NCI-H2029 treated with DMSO at 0.1 percent for 48 hours (cell line): ENCODE results near the gene SUN1.
"Not testable (repeated sequence)": the region's sequence is repeated elsewhere in the genome, so short reads cannot be mapped to it uniquely, and the experiment has no call there.

Experiments
- DNase-seq: peaks from one replicate; lab custom pipeline; 2025; lab: John Stamatoyannopoulos, UW

The SUN1 gene

GRCh38 chr7:855686-856369 is 23.6 kb downstream of the SUN1 start:
- no peak for DNase-seq

GRCh38 chr7:856444-857095 is 24.3 kb downstream of the SUN1 start:
- DNase-seq, result no peak

- DNase-seq, result no peak
Observed at GRCh38 chr7:857661-858060, 25.4 kb downstream of the SUN1 start.

GRCh38 chr7:859359-860030 is 27.2 kb downstream of the SUN1 start:
- no peak for DNase-seq

GRCh38 chr7:860149-860548 is 27.9 kb downstream of the SUN1 start:
- no peak for DNase-seq

GRCh38 chr7:861222-861621 is 28.9 kb downstream of the SUN1 start:
- DNase-seq, result no peak

- no peak for DNase-seq
Observed at GRCh38 chr7:862157-862556, 29.9 kb downstream of the SUN1 start.

GRCh38 chr7:863106-863505 is 30.8 kb downstream of the SUN1 start:
- no peak for DNase-seq

GRCh38 chr7:865921-866320 is 33.6 kb downstream of the SUN1 start:
- DNase-seq, result no peak

GRCh38 chr7:867001-867405 is 34.7 kb downstream of the SUN1 start:
- no peak for DNase-seq

- DNase-seq, result peak; percentile 26
Observed at GRCh38 chr7:867406-868188, 35.3 kb downstream of the SUN1 start.

GRCh38 chr7:868189-868486 is 35.9 kb downstream of the SUN1 start:
- no peak for DNase-seq

GRCh38 chr7:869348-869747 is 37.1 kb downstream of the SUN1 start:
- no peak for DNase-seq

GRCh38 chr7:871900-872537 is 39.7 kb downstream of the SUN1 start:
- DNase-seq, result no peak

GRCh38 chr7:872685-873084 is 40.4 kb downstream of the SUN1 start:
- not testable (repeated sequence) for DNase-seq

- peak; percentile 72 for DNase-seq
Observed at GRCh38 chr7:873367-874002, 41.2 kb downstream of the SUN1 start.

GRCh38 chr7:874031-874749 is 41.9 kb downstream of the SUN1 start:
- no peak for DNase-seq

- DNase-seq, result peak; percentile 58
Observed at GRCh38 chr7:875051-875450, 42.8 kb downstream of the SUN1 start.

GRCh38 chr7:875476-876076 is 43.3 kb downstream of the SUN1 start:
- DNase-seq, result peak; percentile 46

GRCh38 chr7:876077-876971 is 44.0 kb downstream of the SUN1 start, which contains the start of gene GET4:
Gene GET4, plus strand, starts transcription at chr7:876554. Its CDS starts 92 bp downstream, at chr7:876646.
- peak; percentile 29 for DNase-seq
